Omental fat pad (tissue), 4 donors: Measurements from ENCODE around the gene XRCC1. TPM values are rescaled to one million over a fixed set of nuclear protein-coding genes. Genes with fewer than 3 reads are reported as not detected.

Experiments used
- ATAC-seq: fragments of 150-250 bp; one replicate; pipeline ENCODE4 v1.9.1; 2016; ENCODE audit warnings: mild to moderate bottlenecking, moderate library complexity; ENCODE audit not compliant: low FRiP score
- DNase-seq: peaks from one replicate; pipeline ENCODE4 v3.0.0-alpha.2; 2019; ENCODE audit warnings: low spot score
- total RNA-seq, 4 donors: library from RNA; depleted of rRNA; stranded (reverse); fragments of >200 nt; gene quantifications; one replicate each; pipeline ENCODE4 v1.1.0, GENCODE V29; 2016
- TF ChIP-seq, protein P1 (sequence below), 3 donors: fragments of 450-650 bp; IDR thresholded peaks; one replicate each; pipeline ENCODE4 v1.5.1; 2016 to 2017; ENCODE audit warnings: antibody characterized with exemption in 3 of 3, mild to moderate bottlenecking in 3 of 3, moderate library complexity in 2 of 3

The XRCC1 gene
- total RNA-seq, 4 donors from 2014 or later, result 13.0 to 24.1 (median 15.8) TPM

DNA sequence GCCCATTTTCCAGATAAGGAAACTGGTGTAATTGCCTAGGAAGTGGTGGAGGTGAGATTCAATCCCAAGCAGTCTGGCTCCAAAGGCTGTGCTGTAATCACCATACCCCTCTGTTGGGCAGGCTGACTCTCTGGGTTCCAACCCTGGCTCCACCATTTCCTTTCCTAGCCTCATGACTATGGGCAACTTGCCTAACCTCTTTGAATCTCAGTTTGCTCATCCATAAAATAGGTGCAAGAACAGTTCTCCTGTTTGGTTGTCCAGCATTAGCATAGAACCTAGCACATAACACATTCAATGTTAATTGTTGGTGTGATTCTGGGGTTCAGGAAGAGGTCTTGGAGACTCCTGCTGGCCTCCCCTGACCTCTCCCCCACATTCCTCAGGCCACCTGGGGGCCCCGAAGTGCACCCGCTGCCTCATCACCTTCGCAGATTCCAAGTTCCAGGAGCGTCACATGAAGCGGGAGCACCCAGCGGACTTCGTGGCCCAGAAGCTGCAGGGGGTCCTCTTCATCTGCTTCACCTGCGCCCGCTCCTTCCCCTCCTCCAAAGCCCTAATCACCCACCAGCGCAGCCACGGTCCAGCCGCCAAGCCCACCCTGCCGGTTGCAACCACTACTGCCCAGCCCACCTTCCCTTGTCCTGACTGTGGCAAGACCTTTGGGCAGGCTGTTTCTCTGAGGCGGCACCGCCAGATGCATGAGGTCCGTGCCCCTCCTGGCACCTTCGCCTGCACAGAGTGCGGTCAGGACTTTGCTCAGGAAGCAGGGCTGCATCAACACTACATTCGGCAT, 23.3 kb upstream of the XRCC1 start:
- no peak for ATAC-seq

DNA sequence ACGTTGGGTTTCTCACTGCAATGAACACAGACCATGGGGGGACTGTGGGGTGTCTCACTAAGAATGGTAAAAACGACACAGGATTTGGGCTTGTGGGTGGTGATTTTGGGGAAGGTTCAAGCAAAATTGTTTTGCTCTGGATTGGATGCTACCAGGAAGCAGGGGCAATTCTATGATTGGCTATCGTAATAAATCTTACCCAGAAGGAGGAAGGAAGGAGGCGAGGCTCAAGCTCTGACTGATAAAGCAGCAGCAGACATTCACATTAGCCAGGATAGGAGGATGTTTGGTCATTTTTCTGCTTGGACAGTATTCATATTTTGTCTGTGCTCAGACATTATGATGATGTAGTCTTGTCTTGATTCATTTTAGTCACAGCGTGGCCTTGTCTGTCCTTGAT, 22.5 kb upstream of the XRCC1 start:
- TF ChIP-seq, protein P1, sequence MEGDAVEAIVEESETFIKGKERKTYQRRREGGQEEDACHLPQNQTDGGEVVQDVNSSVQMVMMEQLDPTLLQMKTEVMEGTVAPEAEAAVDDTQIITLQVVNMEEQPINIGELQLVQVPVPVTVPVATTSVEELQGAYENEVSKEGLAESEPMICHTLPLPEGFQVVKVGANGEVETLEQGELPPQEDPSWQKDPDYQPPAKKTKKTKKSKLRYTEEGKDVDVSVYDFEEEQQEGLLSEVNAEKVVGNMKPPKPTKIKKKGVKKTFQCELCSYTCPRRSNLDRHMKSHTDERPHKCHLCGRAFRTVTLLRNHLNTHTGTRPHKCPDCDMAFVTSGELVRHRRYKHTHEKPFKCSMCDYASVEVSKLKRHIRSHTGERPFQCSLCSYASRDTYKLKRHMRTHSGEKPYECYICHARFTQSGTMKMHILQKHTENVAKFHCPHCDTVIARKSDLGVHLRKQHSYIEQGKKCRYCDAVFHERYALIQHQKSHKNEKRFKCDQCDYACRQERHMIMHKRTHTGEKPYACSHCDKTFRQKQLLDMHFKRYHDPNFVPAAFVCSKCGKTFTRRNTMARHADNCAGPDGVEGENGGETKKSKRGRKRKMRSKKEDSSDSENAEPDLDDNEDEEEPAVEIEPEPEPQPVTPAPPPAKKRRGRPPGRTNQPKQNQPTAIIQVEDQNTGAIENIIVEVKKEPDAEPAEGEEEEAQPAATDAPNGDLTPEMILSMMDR (IDR thresholded peaks at IDR 0.05), result no peak
- ATAC-seq (no peak), DNase-seq (no peak)

More for the DNA sequence above, 23.3 kb upstream of the XRCC1 start:
- DNase-seq, result no peak
- TF ChIP-seq, protein P1 (IDR thresholded peaks at IDR 0.05), result no peak

DNA sequence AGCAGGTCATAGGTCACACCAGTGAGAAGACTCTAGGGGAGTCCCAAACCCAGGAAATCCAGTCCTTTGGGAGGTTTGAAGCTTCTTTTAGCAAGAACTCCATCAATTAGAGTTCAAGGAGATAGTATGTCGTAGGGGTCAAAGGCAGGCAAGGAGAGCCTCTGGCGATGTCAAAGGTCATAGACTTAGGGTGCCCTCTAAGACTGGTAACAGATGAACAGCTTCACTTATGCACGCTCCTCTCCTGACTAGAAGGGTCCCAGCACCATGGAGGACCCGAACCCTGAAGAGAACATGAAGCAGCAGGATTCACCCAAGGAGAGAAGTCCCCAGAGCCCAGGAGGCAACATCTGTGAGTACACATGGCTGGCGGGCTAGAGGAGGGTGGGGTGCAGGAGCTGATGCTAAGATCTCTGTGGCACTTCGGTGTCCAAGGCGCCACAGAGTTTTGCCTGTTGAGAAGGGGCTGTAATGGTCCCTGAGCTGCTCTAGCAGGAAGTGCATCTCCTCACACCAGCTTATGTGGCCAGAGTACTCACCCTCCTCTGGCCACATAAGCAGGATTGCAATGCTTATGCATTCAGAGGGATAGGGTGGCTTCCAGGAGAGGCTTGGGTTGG, 21.6 kb upstream of the XRCC1 start:
- no peak for DNase-seq
- no peak for ATAC-seq
- TF ChIP-seq, protein P1 (IDR thresholded peaks at IDR 0.05), result no peak

DNA sequence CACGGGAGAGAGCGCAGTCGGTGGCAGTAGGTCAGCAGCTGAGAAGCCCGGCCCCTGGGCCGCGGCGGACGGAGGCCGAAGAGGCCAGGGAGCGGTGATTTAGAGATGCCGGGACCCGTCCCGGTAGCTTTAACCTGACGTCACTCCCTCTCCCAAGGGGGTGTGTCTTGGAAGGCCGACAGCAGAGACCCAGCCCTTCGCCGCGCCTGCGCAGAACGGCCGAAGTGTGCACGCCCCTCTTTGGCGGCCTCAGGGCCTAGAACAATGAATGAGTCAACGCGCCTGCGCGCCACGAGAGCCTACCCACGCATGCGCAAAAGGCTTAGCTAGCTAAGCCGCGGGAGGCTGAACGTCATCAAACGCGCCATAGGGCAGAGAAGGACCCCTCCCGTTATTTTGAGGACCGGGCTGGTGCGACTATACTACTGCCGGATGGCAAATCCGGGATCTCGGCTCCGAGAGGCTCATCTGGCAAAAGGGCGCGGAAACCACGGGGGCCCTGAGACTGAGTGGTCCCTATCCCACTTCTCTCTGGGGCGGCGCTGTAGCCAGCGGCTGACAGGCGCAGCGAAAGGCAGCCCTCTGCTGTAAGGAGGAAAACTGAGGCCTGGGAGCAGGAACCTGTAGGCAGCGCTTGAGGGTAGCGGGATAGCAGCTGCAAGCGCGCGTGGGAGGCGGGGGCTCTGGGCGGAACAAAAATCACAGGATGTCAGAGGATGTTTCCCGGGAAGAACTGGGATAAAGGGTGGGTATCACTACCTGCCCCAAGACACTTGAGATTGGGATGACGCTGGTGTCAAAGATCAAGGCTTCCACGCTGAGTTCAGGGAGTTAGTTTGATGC, 20.9 kb upstream of the XRCC1 start, which contains the start of the genes IRGQ and ZNF576:
Gene IRGQ, minus strand, starts transcription at position 136 of the 843 bp plus-strand sequence. CDS start 796 bp downstream, outside the sequence.
Gene ZNF576, plus strand, starts transcription at position 597 of the 843 bp plus-strand sequence. CDS start 514 bp downstream, outside the sequence.
- TF ChIP-seq, protein P1 (IDR thresholded peaks at IDR 0.05), result no peak
- DNase-seq (peak; percentile 100), ATAC-seq (peak; percentile 94)

DNA sequence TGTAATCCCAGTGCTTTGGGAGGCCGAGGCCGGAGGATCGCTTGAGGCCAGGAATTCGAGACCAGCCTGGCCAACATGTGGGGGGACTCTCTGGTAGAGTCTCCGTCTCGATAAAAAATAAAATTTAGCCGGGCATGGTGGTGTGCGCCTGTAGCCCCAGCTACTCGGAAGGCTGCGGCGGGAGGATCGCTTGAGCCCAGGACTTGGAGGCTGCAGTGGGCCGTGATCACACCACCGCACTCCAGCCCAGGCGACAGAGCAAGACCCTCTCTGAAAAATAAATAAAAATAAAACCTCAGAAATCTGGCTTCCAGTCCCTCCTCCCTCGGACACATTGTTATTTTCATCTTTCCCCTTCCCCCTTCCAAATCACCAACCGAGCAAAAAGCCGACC, 20.3 kb upstream of the XRCC1 start:
- TF ChIP-seq, protein P1 (IDR thresholded peaks at IDR 0.05), result no peak
- DNase-seq, result no peak
- peak; percentile 3 for ATAC-seq

DNA sequence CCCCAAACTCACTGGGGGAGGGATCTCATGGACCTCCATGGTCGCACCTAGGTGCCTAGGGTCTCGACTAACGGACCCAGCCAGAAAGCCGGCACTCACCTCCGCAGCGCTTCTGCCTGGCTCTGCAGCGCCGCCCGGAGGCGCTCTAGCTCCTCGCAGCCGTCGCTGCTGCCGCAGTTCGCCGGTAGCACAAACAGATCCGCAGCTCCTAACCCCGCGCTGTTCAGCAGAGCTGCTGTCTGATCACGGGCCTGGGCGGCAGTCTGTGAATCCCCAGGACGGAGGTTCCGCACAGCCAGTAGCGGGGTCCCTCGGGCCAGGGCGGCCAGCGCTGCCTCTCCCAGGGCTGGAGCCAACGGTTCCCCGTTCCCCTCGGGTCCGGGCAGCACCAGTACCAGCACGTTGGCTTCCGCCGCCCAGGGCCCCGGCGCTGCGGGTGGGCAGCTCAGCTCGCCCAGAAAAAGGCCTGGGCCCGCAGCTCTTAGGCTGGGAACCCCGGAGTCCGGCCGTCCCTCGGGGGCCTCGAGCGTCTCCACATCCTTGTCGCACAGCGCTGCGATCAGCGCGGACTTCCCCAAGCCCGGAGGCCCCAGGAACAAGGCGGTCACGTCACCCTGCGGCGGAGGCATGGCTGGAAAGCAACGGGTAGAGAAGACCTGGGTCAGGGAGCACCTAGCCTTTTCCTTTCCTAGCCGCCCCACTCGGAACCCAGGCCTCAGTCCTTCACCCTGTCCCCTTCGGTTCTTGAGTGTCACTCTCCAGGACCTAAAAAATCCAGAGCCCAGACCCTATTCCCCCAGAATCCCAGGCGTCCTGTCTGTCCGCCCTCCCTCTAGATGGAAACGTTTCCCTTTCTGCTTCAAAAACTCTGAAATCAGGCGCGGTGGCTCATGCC, 19.6 kb upstream of the XRCC1 start:
- TF ChIP-seq, protein P1 (IDR thresholded peaks at IDR 0.05), result no peak
- no peak for DNase-seq
- ATAC-seq, result peak; percentile 24
